Activated CD4-positive, CD25-positive, alpha-beta regulatory T cell treated with anti-CD3 and anti-CD28 coated beads, Interleukin-2, amount 50 U/mL, for 16 hours (primary cell): ENCODE data around the gene LAMC3.

ENCODE experiments used
- DNase-seq: peaks from one replicate; pipeline ENCODE4 v3.0.0-alpha.2; 2020; ENCODE audit warnings: low read depth, low spot score

LAMC3 gene

GRCh38 chr9:131045300-131046092, 36.5 kb downstream of the LAMC3 start:
- DNase-seq, result no peak

- no peak for DNase-seq
These were observed 37.1 kb downstream of the LAMC3 start for GRCh38 chr9:131046093-131046380.

GRCh38 chr9:131046581-131047202, 37.7 kb downstream of the LAMC3 start:
- DNase-seq, result peak; percentile 38

- DNase-seq, result no peak
These were observed 39.4 kb downstream of the LAMC3 start for GRCh38 chr9:131048332-131048731.

- DNase-seq, result no peak
These were observed 39.8 kb downstream of the LAMC3 start for GRCh38 chr9:131048820-131049219.

GRCh38 chr9:131049829-131050715, 41.1 kb downstream of the LAMC3 start:
- no peak for DNase-seq

- DNase-seq, result no peak
These were observed 41.9 kb downstream of the LAMC3 start for GRCh38 chr9:131050831-131051230.

- no peak for DNase-seq
These were observed 42.9 kb downstream of the LAMC3 start for GRCh38 chr9:131051592-131052517.

GRCh38 chr9:131053896-131054295, 44.9 kb downstream of the LAMC3 start:
- no peak for DNase-seq

- no peak for DNase-seq
These were observed 48.0 kb downstream of the LAMC3 start for GRCh38 chr9:131056781-131057506.

GRCh38 chr9:131060900-131061630, 52.1 kb downstream of the LAMC3 start:
- no peak for DNase-seq

GRCh38 chr9:131062969-131063368, 54.0 kb downstream of the LAMC3 start:
- DNase-seq, result no peak

- no peak for DNase-seq
These were observed 56.6 kb downstream of the LAMC3 start for GRCh38 chr9:131065599-131065998.

- no peak for DNase-seq
These were observed 58.7 kb downstream of the LAMC3 start for GRCh38 chr9:131067625-131068024.

GRCh38 chr9:131068076-131068816, 59.3 kb downstream of the LAMC3 start:
- DNase-seq, result no peak

GRCh38 chr9:131069699-131070098, 60.7 kb downstream of the LAMC3 start:
- DNase-seq, result no peak

- no peak for DNase-seq
These were observed 63.3 kb downstream of the LAMC3 start for GRCh38 chr9:131072107-131072870.

GRCh38 chr9:131072871-131073237, 63.9 kb downstream of the LAMC3 start:
- DNase-seq, result no peak
